SK-N-MC (cell line): ENCODE results near the gene TRIM32.

Source experiments
- EZH2 ChIP-seq: fragments of 200-600 bp; sonication (generic); IDR thresholded peaks from one replicate; pipeline ENCODE4 v1.6.1; 2017; ENCODE audit warnings: antibody characterized with exemption
- POLR2AphosphoS5 ChIP-seq: IDR thresholded peaks from 2 replicates; pipeline ENCODE4 v1.6.1; 2012; ENCODE audit warnings: mild to moderate bottlenecking, low read depth, low read length, borderline replicate concordance

- TF ChIP-seq EZH2: no peak
- no peak for TF ChIP-seq POLR2AphosphoS5
These were observed 13.2 kb downstream of the TRIM32 start for GRCh38 chr9:116700279-116700678.
